Endothelial cell of umbilical vein (primary cell): ENCODE measurements around the gene PLCH1. TPM values are rescaled to one million over a fixed set of nuclear protein-coding genes. Genes with fewer than 3 reads are reported as not detected.

Experiments
- BruUV-seq: library from RNA; stranded (reverse); fragments of 400-500 nt; replicated peaks from 2 replicates; lab custom pipeline; 2021; lab: Mats Ljungman, UMichigan
- CTCF ChIA-PET: fragments of 300-600, 350-600 bp; sonication (Branson Sonifier 250); formaldehyde crosslinking; loops from one replicate; lab custom pipeline; 2021; ENCODE audit warnings: antibody characterized with exemption, inconsistent platforms; lab: Charles Lee
- POLR2A ChIA-PET: fragments of 300-600, 350-600 bp; sonication (Branson Sonifier 250); formaldehyde crosslinking; loops from one replicate; lab custom pipeline; 2021; ENCODE audit warnings: antibody characterized with exemption, inconsistent platforms; lab: Charles Lee
- DNase-seq: peaks from one replicate; pipeline ENCODE4 v3.0.0-alpha.2; 2011; ENCODE audit warnings: low read depth, low spot score
- FAIRE-seq: peaks from 2 replicates; lab custom pipeline; 2011; peaks lifted over from hg19 to GRCh38; lab: Jason Lieb, UNC
- H2AFZ ChIP-seq: 2 replicates; pipeline ENCODE4 v1.6.0; 2012; ENCODE audit warnings: low read depth, low read length, control low read depth, inconsistent platforms
- H3K27ac ChIP-seq: 2 replicates; pipeline ENCODE4 v1.5.1; 2011; ENCODE audit warnings: low read depth, mild to moderate bottlenecking, control low read depth, low read length, moderate library complexity; ENCODE audit not compliant: insufficient read depth
- H3K27me3 ChIP-seq, 2 experiments: 2 replicates each; pipeline versions ENCODE4 v1.6.0 to v1.6.1; 2011; ENCODE audit warnings: low read length in 2 of 2, mixed read lengths in 1 of 2; ENCODE audit not compliant: control insufficient read depth in 2 of 2, insufficient read depth in 2 of 2
- H3K36me3 ChIP-seq, 2 experiments: 2 replicates in 1 of 2; 3 replicates in 1 of 2; pipeline ENCODE4 v1.5.1; 2011; ENCODE audit warnings: low read length in 2 of 2, mild to moderate bottlenecking in 1 of 2, moderate library complexity in 1 of 2; ENCODE audit not compliant: control insufficient read depth in 2 of 2, insufficient read depth in 2 of 2; ENCODE audit errors: extremely low read depth in 1 of 2
- H3K4me1 ChIP-seq: 3 replicates; pipeline ENCODE4 v1.5.1; 2011; ENCODE audit warnings: mild to moderate bottlenecking, low read length; ENCODE audit not compliant: control insufficient read depth, insufficient read depth; ENCODE audit errors: extremely low read depth
- H3K4me2 ChIP-seq: 2 replicates; pipeline ENCODE4 v1.6.1; 2011; ENCODE audit warnings: low read length, control low read depth, mixed read lengths; ENCODE audit not compliant: insufficient read depth
- H3K4me3 ChIP-seq, 3 experiments: fragments of 200-600 bp in 1 of 3; sonication (generic), shearing (Covaris generic) in 1 of 3; replicated peaks in 1 of 3; 2 replicates each; pipeline ENCODE4 v1.5.1; 2011 to 2016; ENCODE audit warnings: control low read depth in 3 of 3, low read length in 3 of 3, mild to moderate bottlenecking in 2 of 3, inconsistent platforms in 1 of 3, low read depth in 1 of 3, moderate library complexity in 1 of 3; ENCODE audit not compliant: insufficient read depth in 1 of 3
- H3K79me2 ChIP-seq: 2 replicates; pipeline ENCODE4 v1.6.0; 2012; ENCODE audit warnings: low read length, inconsistent platforms; ENCODE audit not compliant: control insufficient read depth, insufficient read depth
- H3K9ac ChIP-seq: replicated peaks from 2 replicates; pipeline ENCODE3; 2011; ENCODE audit warnings: low read length, control low read depth; ENCODE audit not compliant: insufficient read depth; ENCODE audit errors: extremely low read depth
- H3K9me1 ChIP-seq: replicated peaks from 3 replicates; pipeline ENCODE4 v1.6.0; 2011; ENCODE audit warnings: mild to moderate bottlenecking, low read length; ENCODE audit not compliant: control insufficient read depth, insufficient read depth; ENCODE audit errors: extremely low read depth
- H3K9me3 ChIP-seq: replicated peaks from 2 replicates; pipeline ENCODE4 v1.5.1; 2012; ENCODE audit warnings: low read length, inconsistent platforms; ENCODE audit not compliant: control insufficient read depth, insufficient read depth
- H4K20me1 ChIP-seq: replicated peaks from 2 replicates; pipeline ENCODE3; 2011; ENCODE audit warnings: mild to moderate bottlenecking, low read length; ENCODE audit not compliant: control insufficient read depth, insufficient read depth; ENCODE audit errors: extremely low read depth
- CTCF ChIP-seq, 2 donors: IDR thresholded peaks; 1 replicate in 1 of 2; 2 replicates in 1 of 2; pipeline ENCODE4 v1.5.1; 2011; ENCODE audit warnings: low read length in 2 of 2, mild to moderate bottlenecking in 2 of 2, moderate library complexity in 2 of 2, control low read depth in 1 of 2, inconsistent platforms in 1 of 2, low read depth in 1 of 2; ENCODE audit not compliant: insufficient read depth in 1 of 2; ENCODE audit errors: extremely low read depth in 1 of 2
- EZH2 ChIP-seq: IDR thresholded peaks from 2 replicates; pipeline ENCODE4 v1.6.1; 2012; ENCODE audit warnings: borderline replicate concordance, low read depth, mild to moderate bottlenecking, moderate library complexity, low read length, inconsistent platforms; ENCODE audit not compliant: severe bottlenecking
- FOS ChIP-seq: IDR thresholded peaks from 2 replicates; pipeline ENCODE4 v1.6.1; 2011; ENCODE audit warnings: mild to moderate bottlenecking, low read length, moderate library complexity, borderline replicate concordance; ENCODE audit not compliant: insufficient read depth
- GATA2 ChIP-seq: IDR thresholded peaks from 2 replicates; pipeline ENCODE4 v1.7.0; 2011; ENCODE audit warnings: low read depth, mild to moderate bottlenecking, moderate library complexity, mixed read lengths, low read length; ENCODE audit not compliant: insufficient read length, insufficient read depth
- JUN ChIP-seq: IDR thresholded peaks from 2 replicates; pipeline ENCODE4 v1.6.1; 2011; ENCODE audit warnings: borderline replicate concordance, low read depth; ENCODE audit not compliant: insufficient read length, insufficient read depth
- MAX ChIP-seq: IDR thresholded peaks from 2 replicates; pipeline ENCODE4 v1.6.1; 2011; ENCODE audit not compliant: insufficient read depth, insufficient read length
- MYC ChIP-seq: IDR thresholded peaks from one replicate; pipeline ENCODE4 v1.6.1; 2011; ENCODE audit warnings: mild to moderate bottlenecking, low read depth, low read length
- POLR2A ChIP-seq: IDR thresholded peaks from 2 replicates; pipeline ENCODE4 v1.6.1; 2012; ENCODE audit warnings: low read depth, mild to moderate bottlenecking, control low read depth, low read length
- POLR2AphosphoS5 ChIP-seq: IDR thresholded peaks from 2 replicates; pipeline ENCODE4 v1.6.1; 2012; ENCODE audit warnings: low read depth, mild to moderate bottlenecking, control low read depth, low read length, moderate library complexity; ENCODE audit not compliant: insufficient read depth
- dilution Hi-C: fragments of 300-500 bp; cut with MboI; formaldehyde crosslinking; loops from one replicate; pipeline ENCODE4 v1.15.0; 2019; ENCODE audit warnings: low sequenced_read_pairs; ENCODE audit not compliant: extremely low pct_ligation_motif_present
- intact Hi-C: fragments of 100-400 bp; cut with micrococcal nuclease; formaldehyde crosslinking; loops from one replicate; pipeline ENCODE4 v1.10.0; 2022
- polyA plus RNA-seq, 4 experiments: library from polyadenylated mRNA; depleted of rRNA in 3 of 4; stranded (reverse) in 3 of 4; unstranded in 1 of 4; fragments of >200 nt; gene quantifications; 2 replicates each; pipeline versions ENCODE4 v1.2.1 to v1.2.3, GENCODE V29; 2011 to 2012; ENCODE audit warnings: missing spikeins in 1 of 4
- total RNA-seq: library from RNA; stranded (reverse); gene quantifications from 2 replicates; pipeline ENCODE4 v1.2.3, GENCODE V29; 2021

Gene PLCH1
- total and polyA plus RNA-seq, 2 donors (not counting 3 experiments of a cell fraction or from before 2014, with no cell fraction given): 0.03 TPM; not detected in 1

- no TSS peak for BruUV-seq
- no peaks in the 10 kb centered on the region for H3K79me2 ChIP-seq
- TF ChIP-seq MAX: no peak
- no peak for TF ChIP-seq CTCF (IDR thresholded peaks at IDR 0.05; ENCODE audit: extremely low read depth in 1 of 2, insufficient read depth in 1 of 2, low read depth in 1 of 2, low read length in 2 of 2)
- TF ChIP-seq MYC: no peak
- TF ChIP-seq POLR2AphosphoS5: no peak
- no peak for TF ChIP-seq JUN
- TF ChIP-seq FOS: no peak
- TF ChIP-seq EZH2: no peak
- no peak for TF ChIP-seq GATA2
- TF ChIP-seq POLR2A: no peak
- H3K4me1 ChIP-seq: no peaks in the 10 kb centered on the region
- POLR2A ChIA-PET: no interaction called here
- H3K27me3 ChIP-seq: no peaks in the 10 kb centered on the region
- H3K9ac ChIP-seq: no peak overlapping the region
- no peak overlapping the region for H3K27ac ChIP-seq
- no peaks in the 10 kb centered on the region for H4K20me1 ChIP-seq
- no peaks in the 10 kb centered on the region for H3K36me3 ChIP-seq
- FAIRE-seq (no peak), DNase-seq (no peak)
- CTCF ChIA-PET: no interaction called here
- no peak overlapping the region for H2AFZ ChIP-seq
- dilution Hi-C loops (no loop called here), intact Hi-C loops (no loop called here)
- no peak overlapping the region for H3K4me3 ChIP-seq
- H3K4me2 ChIP-seq: no peak overlapping the region
- H3K9me3 ChIP-seq: no peaks in the 10 kb centered on the region
- no peaks in the 10 kb centered on the region for H3K9me1 ChIP-seq
Observed at GRCh38 chr3:155417119-155417517, 327.8 kb downstream of the PLCH1 start.
